NCI-H1694 (cell line): ENCODE data around the gene CPT1A.

Experiments
- DNase-seq: peaks from one replicate; lab custom pipeline; 2025; lab: John Stamatoyannopoulos, UW

CPT1A gene

GRCh38 chr11:68709062-68709461 is 132.7 kb downstream of the CPT1A start:
- DNase-seq: no peak

GRCh38 chr11:68707527-68707926 is 134.2 kb downstream of the CPT1A start:
- no peak for DNase-seq

- DNase-seq: no peak
These were observed 136.8 kb downstream of the CPT1A start for GRCh38 chr11:68704887-68705286.
